Esophagus muscularis mucosa (tissue), 4 donors: ENCODE data around the gene CCDC127. TPM values are rescaled to one million over a fixed set of nuclear protein-coding genes. Genes with fewer than 3 reads are reported as not detected.
"Not testable (repeated sequence)": the region's sequence is repeated elsewhere in the genome, so short reads cannot be mapped to it uniquely, and the experiment has no call there.

ENCODE experiments used
- DNase-seq: peaks from one replicate; pipeline ENCODE4 v3.0.0-alpha.2; 2017; ENCODE audit errors: extremely low spot score
- H3K27ac ChIP-seq, 4 donors: fragments of 200-600 bp; sonication (generic); replicated peaks in 1 of 4; 1 replicate in 3 of 4; 2 replicates in 1 of 4; pipeline ENCODE4 v1.5.1; 2016 to 2019; ENCODE audit warnings: mild to moderate bottlenecking in 1 of 4
- H3K27me3 ChIP-seq, 4 donors: fragments of 200-600 bp; sonication (generic); one replicate each; pipeline versions ENCODE4 v1.5.1 to v1.6.0; 2016 to 2019
- H3K36me3 ChIP-seq, 4 donors: fragments of 200-600 bp; sonication (generic); one replicate each; pipeline ENCODE4 v1.5.1; 2016 to 2019
- H3K4me1 ChIP-seq, 4 donors: fragments of 200-600 bp; sonication (generic); one replicate each; pipeline ENCODE4 v1.5.1; 2016 to 2019
- H3K4me3 ChIP-seq, 4 donors: fragments of 200-600 bp; sonication (generic); 1 replicate in 2 of 4; 2 replicates in 2 of 4; pipeline ENCODE4 v1.5.1; 2016 to 2019; ENCODE audit warnings: mild to moderate bottlenecking in 4 of 4, moderate library complexity in 1 of 4
- H3K9me3 ChIP-seq, 4 donors: fragments of 200-600 bp; sonication (generic); 1 replicate in 3 of 4; 2 replicates in 1 of 4; pipeline ENCODE4 v1.5.1; 2016 to 2019
- CTCF ChIP-seq, 3 experiments: fragments of 200-600 bp in 2 of 3; fragments of 450-650 bp in 1 of 3; sonication (generic) in 2 of 3; IDR thresholded peaks; one replicate each; pipeline ENCODE4 v1.5.1; 2017 to 2019; ENCODE audit warnings: antibody characterized with exemption in 3 of 3, mild to moderate bottlenecking in 2 of 3, moderate library complexity in 1 of 3
- EP300 ChIP-seq: sonication (generic); formaldehyde crosslinking; IDR thresholded peaks from one replicate; pipeline ENCODE4 v1.6.1; 2017; ENCODE audit warnings: antibody characterized with exemption
- POLR2A ChIP-seq: fragments of 450-650 bp; IDR thresholded peaks from one replicate; pipeline ENCODE4 v1.6.1; 2017; ENCODE audit warnings: antibody characterized with exemption, moderate library complexity, mild to moderate bottlenecking, low read depth
- POLR2AphosphoS5 ChIP-seq, 2 donors: sonication (generic); formaldehyde crosslinking; IDR thresholded peaks; one replicate each; pipeline ENCODE4 v1.6.1; 2017; ENCODE audit warnings: antibody characterized with exemption in 2 of 2
- WGBS: methylation state at CpG from one replicate; pipeline ENCODE4 v1.1.5; 2018; 5-methylcytosine and 5-hydroxymethylcytosine counted together
- intact Hi-C: fragments of 100-400 bp; cut with DNase I; formaldehyde crosslinking; loops from one replicate; pipeline ENCODE4 v1.15.1; 2023
- total RNA-seq, 4 donors: library from RNA; depleted of rRNA; stranded (reverse); fragments of >200 nt; gene quantifications; one replicate each; pipeline versions ENCODE4 v1.1.0 to v1.2.1, GENCODE V29; 2016

Gene CCDC127
- total RNA-seq, 4 donors from 2014 or later = 5.8 to 11.9 (median 8.6) TPM

- no peaks in the 10 kb centered on the region for H3K9me3 ChIP-seq
- intact Hi-C loops = no loop called here
- WGBS = 90% methylated on average over 13 of the region's 21 CpGs
- peaks cover 0 to 13% (median 0%) of the 10 kb centered on the region in 4 donors for H3K4me1 ChIP-seq
- H3K36me3 ChIP-seq = peaks cover 0 to 26% (median 19%) of the 10 kb centered on the region in 4 donors
- no peak for TF ChIP-seq EP300
- TF ChIP-seq POLR2AphosphoS5 (IDR thresholded peaks at IDR 0.05) = no peak
- TF ChIP-seq CTCF (IDR thresholded peaks at IDR 0.05) = no peak
- no peak for TF ChIP-seq POLR2A
- H3K27ac ChIP-seq = no peak overlapping the region
- no peak overlapping the region for H3K4me3 ChIP-seq
- DNase-seq = no peak
- H3K27me3 ChIP-seq = peaks cover 0 to 3% (median 0%) of the 10 kb centered on the region in 4 donors
Measured at GRCh38 chr5:198516-199196, 19.3 kb downstream of the CCDC127 start.

- H3K4me1 ChIP-seq = peaks cover 0 to 13% (median 0%) of the 10 kb centered on the region in 4 donors
- H3K27me3 ChIP-seq = peaks cover 0 to 10% (median 0%) of the 10 kb centered on the region in 4 donors
- no peak for TF ChIP-seq POLR2A
- TF ChIP-seq CTCF (IDR thresholded peaks at IDR 0.05) = no peak
- no peak for TF ChIP-seq POLR2AphosphoS5 (IDR thresholded peaks at IDR 0.05)
- no peak for TF ChIP-seq EP300
- no peaks in the 10 kb centered on the region for H3K9me3 ChIP-seq
- peaks cover 0 to 20% (median 13%) of the 10 kb centered on the region in 4 donors for H3K36me3 ChIP-seq
- no peak overlapping the region for H3K4me3 ChIP-seq
- H3K27ac ChIP-seq = no peak overlapping the region
- 87% methylated on average over 5 of the region's 12 CpGs for WGBS
- intact Hi-C loops = no loop called here
- no peak for DNase-seq
Measured at GRCh38 chr5:197892-198489, 20.0 kb downstream of the CCDC127 start.

- 58% methylated on average over 18 of the region's 18 CpGs for WGBS
Measured at GRCh38 chr5:197031-197430, 20.9 kb downstream of the CCDC127 start.

GRCh38 chr5:196350-196749, 21.6 kb downstream of the CCDC127 start:
- no peak for DNase-seq
- no CpG with 5 or more reads among the region's 10 CpGs for WGBS
- TF ChIP-seq POLR2AphosphoS5 (IDR thresholded peaks at IDR 0.05) = no peak
- TF ChIP-seq POLR2A = no peak
- TF ChIP-seq EP300 = no peak
- no peak for TF ChIP-seq CTCF (IDR thresholded peaks at IDR 0.05)
- H3K4me1 ChIP-seq = peaks cover 6 to 13% (median 7%) of the 10 kb centered on the region in 4 donors
- intact Hi-C loops = no loop called here
- no peaks in the 10 kb centered on the region for H3K9me3 ChIP-seq
- H3K27ac ChIP-seq = no peak overlapping the region
- H3K36me3 ChIP-seq = peaks cover 0 to 13% (median 7%) of the 10 kb centered on the region in 4 donors
- H3K4me3 ChIP-seq = no peak overlapping the region
- peaks cover 0 to 26% (median 0%) of the 10 kb centered on the region in 4 donors for H3K27me3 ChIP-seq

More at GRCh38 chr5:197031-197430, 20.9 kb downstream of the CCDC127 start:
- H3K4me3 ChIP-seq, H3K27ac ChIP-seq, H3K9me3 ChIP-seq, DNase-seq, intact Hi-C loops: not testable (repeated sequence)
- peaks cover 0 to 13% (median under 1%) of the 10 kb centered on the region in 4 donors for H3K4me1 ChIP-seq
- peaks cover 0 to 13% (median 9%) of the 10 kb centered on the region in 4 donors for H3K36me3 ChIP-seq
- H3K27me3 ChIP-seq = peaks cover 0 to 19% (median 0%) of the 10 kb centered on the region in 4 donors

GRCh38 chr5:195401-196160, 22.4 kb downstream of the CCDC127 start:
- WGBS = 83% methylated on average over 33 of the region's 33 CpGs
- TF ChIP-seq CTCF (IDR thresholded peaks at IDR 0.05) (no peak), EP300 (no peak), POLR2AphosphoS5 (IDR thresholded peaks at IDR 0.05) (no peak), POLR2A (no peak)
- no peak for DNase-seq
- peaks cover 0 to 33% (median 0%) of the 10 kb centered on the region in 4 donors for H3K27me3 ChIP-seq
- peaks cover 0 to 13% (median 7%) of the 10 kb centered on the region in 4 donors for H3K36me3 ChIP-seq
- intact Hi-C loops = no loop called here
- no peak overlapping the region for H3K27ac ChIP-seq
- peaks cover 13 to 15% (median 14%) of the 10 kb centered on the region in 4 donors for H3K4me1 ChIP-seq
- no peaks in the 10 kb centered on the region for H3K9me3 ChIP-seq
- H3K4me3 ChIP-seq = no peak overlapping the region
